SW480 (cell line): ENCODE results near the gene FAM222A.

Experiments
- DNase-seq: peaks from one replicate; pipeline ENCODE4 v3.0.0-alpha.2; 2016; ENCODE audit warnings: low spot score

FAM222A gene

DNA sequence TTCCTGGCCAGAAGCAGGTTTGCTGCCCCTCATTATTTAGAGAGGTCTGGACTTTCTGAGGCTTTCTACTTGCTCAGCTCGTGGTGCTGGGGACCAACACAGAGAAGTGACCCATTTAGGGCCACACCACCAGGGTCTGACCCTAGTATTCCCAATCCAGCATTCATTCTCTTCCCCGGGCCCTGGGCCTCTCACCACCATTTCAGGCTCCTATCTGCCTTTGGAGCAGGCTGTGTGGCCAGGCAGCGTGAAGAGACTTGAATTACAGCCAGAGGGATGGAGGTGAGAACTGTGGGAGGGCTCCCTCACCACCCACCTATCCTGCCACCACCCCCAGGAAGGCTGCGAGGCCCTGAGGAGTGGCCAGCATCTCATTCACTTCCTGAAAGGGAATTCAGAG lies 24.6 kb downstream of the FAM222A start:
- DNase-seq, result no peak

- DNase-seq, result no peak
Observed at GRCh38 chr12:109738878-109739665, 25.4 kb downstream of the FAM222A start.

DNA sequence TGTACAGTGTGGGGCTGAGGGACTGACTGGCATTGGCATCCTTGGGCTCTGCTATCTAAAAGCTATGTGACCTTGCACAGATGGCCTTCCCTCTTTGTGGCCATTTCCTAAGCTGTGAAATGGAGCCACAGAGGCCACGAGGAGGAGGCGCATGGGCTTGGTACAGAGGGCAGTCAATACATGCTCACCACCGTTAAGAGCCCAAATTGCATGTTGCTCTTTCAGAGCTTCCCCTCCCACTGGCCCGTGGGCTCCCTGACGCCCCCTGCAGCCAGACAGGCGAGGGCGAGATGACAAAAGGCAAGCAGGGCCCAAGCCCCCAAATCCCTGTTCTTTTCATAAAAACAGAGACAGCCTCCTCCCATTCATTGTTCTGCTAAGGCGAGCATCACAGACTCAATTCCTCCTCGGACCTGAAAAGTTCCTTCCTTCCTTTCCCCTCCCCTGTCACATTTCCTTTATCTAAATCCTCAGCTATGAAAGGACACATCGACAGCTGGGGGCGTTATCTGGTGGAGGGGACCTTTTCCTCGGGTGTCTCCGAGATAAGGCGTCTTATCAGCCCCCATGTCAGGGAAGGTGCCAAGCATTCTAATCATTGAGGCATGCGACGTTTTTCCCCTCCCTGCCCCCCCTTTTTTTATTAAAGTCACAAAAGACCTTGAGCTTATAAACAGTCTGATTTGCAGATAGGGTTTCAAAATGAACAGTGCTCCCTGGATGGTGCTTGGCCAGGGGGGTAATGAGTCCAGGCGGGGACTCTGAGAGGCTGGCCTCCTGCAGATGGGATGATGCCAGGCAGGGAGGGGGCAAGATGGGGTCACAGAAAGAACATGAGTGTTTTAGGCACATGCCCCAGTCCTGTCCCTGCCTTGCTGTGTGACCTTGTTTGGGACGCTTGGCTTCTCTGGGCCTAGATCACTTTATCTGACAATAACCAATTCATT lies 26.4 kb downstream of the FAM222A start:
- no peak for DNase-seq

DNA sequence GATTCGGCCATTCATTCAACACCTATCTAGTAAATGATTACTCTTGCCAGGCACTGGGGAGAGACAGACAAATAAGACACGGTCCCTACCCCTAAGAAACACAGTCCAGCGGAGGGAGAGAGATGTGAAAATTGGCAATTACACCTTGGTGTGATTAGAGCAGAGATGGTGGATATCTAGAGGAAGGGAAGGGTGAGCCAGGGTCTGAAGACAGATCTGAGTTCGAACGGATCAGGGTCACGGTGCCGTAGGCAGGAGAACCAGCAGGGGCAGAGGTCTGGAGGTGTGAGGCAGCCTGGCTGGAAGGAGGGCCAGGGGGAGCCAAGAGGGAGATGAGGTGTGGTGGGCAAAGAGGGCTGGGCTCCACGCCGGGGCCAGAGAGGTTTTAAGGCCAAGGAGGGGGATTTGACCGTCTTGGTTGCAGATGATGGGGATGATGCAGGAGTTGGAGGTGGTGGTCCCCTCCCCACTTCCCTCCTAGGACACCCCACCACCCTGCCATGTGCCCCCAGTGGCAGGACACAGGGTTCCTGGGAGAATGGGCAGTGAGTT lies 27.1 kb downstream of the FAM222A start:
- DNase-seq, result no peak

- no peak for DNase-seq
Observed at GRCh38 chr12:109741286-109741969, 27.8 kb downstream of the FAM222A start.

DNA sequence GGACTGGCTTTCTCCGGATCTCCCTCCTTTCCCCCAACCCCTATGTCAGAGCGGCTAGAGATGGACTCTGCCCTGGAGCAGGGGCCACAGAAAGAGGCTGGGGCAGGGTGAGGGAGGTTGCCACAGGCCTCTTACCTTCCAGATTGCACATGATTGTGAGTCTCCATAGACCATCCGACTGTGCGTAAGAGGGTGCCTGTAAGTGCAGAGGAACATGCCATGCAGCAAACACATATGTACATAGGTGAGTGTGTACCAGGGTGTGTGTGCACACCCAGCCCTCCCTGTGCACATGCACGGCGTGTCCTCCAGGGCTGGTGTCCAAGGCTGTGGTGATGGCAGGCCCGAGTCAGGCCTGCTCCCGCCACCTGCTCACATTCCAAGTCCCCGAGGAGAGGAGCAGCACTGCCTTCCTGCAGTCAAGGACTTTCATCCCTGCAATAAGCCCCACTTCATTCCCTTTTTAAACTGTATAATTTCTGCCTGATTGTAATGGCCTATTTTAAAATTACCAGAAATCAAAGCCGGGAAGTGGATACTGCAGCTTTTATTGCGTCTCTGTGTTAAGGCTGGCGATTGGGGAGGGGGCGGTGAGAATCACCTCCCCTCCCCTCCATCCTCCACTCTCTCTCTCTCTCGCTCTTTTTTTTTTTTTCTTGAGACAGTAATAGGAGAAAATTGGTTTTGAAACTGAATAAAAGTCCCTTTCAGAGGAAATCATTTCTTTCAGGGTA lies 28.5 kb downstream of the FAM222A start:
- no peak for DNase-seq

GRCh38 chr12:109743076-109743910 lies 29.7 kb downstream of the FAM222A start:
- no peak for DNase-seq

DNA sequence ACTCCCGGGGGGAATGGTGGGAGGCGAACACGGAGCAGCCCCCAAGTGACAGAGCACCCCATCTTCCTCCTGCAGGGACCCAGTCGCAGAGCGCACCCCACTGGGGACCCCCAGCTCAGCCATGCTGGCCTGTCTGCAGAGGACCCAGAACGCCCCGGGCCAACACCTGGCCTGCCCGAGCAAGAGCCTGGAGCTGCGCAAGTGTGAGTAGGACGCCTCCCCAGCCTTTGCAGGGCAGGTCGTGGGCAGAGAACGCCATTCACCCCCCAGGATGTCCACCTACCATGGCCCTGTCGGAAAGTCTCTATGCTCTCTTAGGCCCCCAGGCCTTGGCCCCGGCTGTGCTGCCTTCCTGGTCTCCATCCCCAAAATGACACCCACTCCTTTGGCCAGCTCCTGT lies 30.4 kb downstream of the FAM222A start:
- DNase-seq, result no peak

- DNase-seq, result no peak
Observed at GRCh38 chr12:109744986-109745942, 31.6 kb downstream of the FAM222A start.

GRCh38 chr12:109752117-109753053 lies 38.8 kb downstream of the FAM222A start:
- DNase-seq, result no peak

DNA sequence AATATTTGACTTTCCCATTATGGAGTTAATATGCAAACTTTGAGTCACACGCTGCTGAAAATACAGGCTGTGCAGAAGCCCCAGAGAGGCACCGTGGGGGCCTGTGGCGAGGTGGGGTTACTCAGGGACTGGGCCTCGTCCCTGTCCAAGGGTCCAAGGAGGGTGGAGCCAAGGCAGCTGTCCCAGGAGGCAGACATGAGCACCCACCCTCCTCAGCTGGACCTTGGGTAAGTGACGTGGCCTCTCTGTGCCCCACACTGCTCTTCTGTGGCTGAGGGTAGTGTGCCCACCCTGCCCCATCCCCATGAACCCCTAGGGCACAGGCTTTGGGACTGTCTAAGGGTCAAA lies 39.4 kb downstream of the FAM222A start:
- no peak for DNase-seq

DNA sequence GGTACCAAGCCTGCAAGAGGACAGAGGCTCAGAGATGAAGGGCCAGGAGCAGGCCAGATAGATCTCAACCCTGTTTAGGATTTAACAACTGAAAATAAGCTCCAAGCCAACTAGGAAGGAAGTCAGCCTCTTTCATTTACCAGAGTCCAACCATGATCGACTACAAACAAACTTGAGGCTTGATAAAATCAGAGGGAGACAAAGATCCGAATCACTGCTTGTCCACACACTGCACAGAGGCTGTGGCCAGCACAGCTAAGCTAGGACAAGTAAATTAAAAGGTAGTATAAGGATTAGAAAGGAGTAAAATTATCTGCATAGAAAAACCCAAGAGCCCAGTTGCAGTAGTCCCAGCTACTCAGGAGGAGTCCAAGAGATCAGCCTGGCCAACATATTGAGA lies 40.3 kb downstream of the FAM222A start:
- DNase-seq, result no peak

- no peak for DNase-seq
Observed at GRCh38 chr12:109756457-109756856, 42.8 kb downstream of the FAM222A start.

- no peak for DNase-seq
Observed at GRCh38 chr12:109757671-109758265, 44.1 kb downstream of the FAM222A start.

GRCh38 chr12:109758426-109759420 lies 45.1 kb downstream of the FAM222A start:
- no peak for DNase-seq

DNA sequence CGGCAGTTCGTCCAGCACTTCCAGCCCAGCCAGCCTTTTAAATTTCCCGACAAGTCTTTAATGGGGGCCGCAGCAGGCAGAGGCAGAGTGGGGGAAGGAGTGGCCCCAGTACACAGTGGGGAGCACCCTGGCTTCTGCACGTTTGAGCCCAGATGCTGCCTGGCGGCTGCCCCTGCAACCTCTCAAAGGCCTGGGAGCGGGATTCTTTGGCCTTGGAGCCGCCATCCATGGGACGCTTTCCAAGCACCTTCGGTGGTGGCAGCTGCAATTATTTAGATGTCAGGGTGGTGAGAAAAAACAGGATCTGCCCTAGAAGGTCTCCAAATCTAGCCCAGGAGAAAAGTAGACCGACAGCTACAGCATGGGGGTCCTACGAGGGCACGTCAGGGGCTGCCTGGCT lies 46.0 kb downstream of the FAM222A start:
- DNase-seq, result no peak
